HG02884 (cell line): ENCODE results near the gene FMO5.
"Not testable (repeated sequence)": the region's sequence is repeated elsewhere in the genome, so short reads cannot be mapped to it uniquely, and the experiment has no call there.

Source experiments
- ATAC-seq: cut with Tn5 transposase; IDR thresholded peaks from one replicate; pipeline ENCODE4 v1.9.1; 2021; ENCODE audit warnings: mild to moderate bottlenecking, moderate library complexity; ENCODE audit not compliant: unreplicated experiment

The FMO5 gene

DNA sequence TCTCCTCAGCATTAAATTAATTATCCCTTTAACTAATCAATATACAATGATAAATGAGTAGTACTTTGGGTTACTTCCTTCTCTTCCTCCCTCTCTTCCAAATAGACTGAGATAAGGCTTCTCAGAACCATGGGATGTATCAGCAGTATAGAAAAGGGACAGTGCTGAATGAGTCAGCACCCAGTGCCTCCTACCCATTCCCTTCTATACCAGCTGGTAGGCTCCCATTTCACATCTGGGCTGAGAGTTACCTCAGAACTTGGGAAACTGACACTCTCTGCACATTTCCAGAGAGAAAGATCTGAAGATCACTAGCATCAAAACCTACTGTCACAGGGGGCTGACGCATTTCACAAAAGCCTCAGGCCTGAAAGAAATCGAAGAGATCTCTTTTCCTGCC is 68.0 kb downstream of the FMO5 start:
- ATAC-seq = not testable (repeated sequence)

DNA sequence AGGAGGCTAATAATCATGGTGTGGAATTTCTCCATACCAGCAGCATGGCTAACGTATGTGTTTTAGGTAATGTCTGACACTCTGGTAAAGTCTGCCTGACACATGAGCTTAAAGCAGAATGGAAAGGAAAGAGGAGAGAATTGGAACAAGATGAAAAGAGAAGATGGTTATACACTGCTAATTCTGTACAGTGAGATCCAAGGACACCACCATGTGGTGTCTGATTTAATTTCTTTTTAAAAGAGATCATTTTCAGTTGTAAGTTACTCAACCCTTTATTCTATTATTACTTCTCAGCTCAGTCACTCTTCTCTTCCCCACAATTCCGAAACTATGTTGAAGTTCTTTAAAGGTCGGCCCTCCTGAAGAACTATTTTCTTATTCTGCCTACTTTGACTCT is 68.5 kb downstream of the FMO5 start:
- ATAC-seq = no peak

DNA sequence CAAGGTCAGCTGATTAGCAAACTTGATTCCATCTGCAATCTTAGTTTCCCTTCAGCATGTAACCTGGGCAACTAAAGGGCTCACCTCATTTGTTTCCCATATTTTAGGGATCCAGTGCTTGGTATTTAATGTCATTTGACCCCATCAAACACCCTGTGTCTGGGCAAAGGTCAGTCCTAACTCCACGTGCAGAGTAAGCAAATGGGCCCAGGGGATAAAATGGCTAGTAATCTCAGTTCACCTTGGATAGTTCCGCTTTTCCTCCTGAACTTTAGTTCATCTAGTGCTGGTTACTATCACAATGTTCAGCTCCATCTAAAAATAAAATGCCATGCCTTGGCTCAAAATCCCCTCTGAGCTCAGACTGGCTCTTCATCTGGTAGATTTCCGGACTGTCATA is 72.4 kb downstream of the FMO5 start:
- ATAC-seq = no peak

DNA sequence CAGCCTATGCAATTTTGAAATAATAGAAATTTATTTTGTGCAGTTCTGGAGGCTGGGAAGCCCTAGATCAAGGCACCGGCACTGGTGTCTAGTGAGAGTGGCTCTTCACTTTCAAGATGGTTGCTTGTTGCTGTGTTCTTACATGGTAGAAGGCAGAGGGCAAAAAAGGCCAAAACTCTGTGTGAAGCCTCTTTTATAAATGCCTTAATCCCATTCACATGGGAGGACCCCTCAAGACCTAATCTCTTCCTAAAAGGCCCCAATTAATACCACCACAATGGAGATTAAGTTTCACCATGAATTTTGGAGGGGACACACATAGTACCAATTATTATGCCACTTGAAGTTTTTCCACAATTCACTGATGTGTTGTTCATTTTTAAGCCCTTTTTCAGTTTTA is 73.9 kb downstream of the FMO5 start:
- no peak for ATAC-seq

DNA sequence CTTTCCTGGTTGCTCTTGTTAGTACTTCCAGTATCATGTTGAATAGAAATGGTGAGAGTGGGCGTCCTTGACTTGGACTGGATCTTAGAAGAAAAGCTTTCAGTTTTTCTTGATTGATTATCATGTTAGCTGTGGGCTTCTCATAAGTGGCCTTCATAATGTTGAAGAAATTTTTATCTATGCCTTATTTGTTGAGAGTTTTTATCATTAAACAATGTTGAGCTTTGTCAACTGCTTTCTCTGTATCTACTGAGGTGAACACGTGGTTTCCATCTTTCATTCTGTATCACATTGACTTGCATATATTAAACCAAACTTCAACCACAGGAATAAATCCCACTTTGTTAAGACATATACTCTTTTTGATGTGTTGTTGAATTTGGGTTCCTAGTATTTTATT is 82.3 kb downstream of the FMO5 start:
- ATAC-seq = no peak
